Esophagus squamous epithelium (tissue), 5 donors: ENCODE data around the gene DLST. TPM values are rescaled to one million over a fixed set of nuclear protein-coding genes. Genes with fewer than 3 reads are reported as not detected.

Source experiments
- DNase-seq: peaks from one replicate; lab custom pipeline; 2025; lab: John Stamatoyannopoulos, UW
- H3K27ac ChIP-seq, 4 donors: fragments of 200-600 bp; sonication (generic); one replicate each; pipeline ENCODE4 v1.5.1; 2016 to 2019; ENCODE audit warnings: mild to moderate bottlenecking in 1 of 4
- H3K27me3 ChIP-seq, 4 donors: fragments of 200-600 bp; sonication (generic); 1 replicate in 3 of 4; 2 replicates in 1 of 4; pipeline versions ENCODE4 v1.5.1 to v1.6.0; 2017 to 2021; ENCODE audit warnings: antibody characterized with exemption in 1 of 4
- H3K36me3 ChIP-seq, 3 donors: fragments of 200-600 bp; sonication (generic); one replicate each; pipeline ENCODE4 v1.5.1; 2016 to 2019
- H3K4me1 ChIP-seq, 3 donors: fragments of 200-600 bp; sonication (generic); one replicate each; pipeline ENCODE4 v1.5.1; 2017 to 2019
- H3K4me3 ChIP-seq, 4 donors: fragments of 200-600 bp; sonication (generic); 1 replicate in 3 of 4; 2 replicates in 1 of 4; pipeline ENCODE4 v1.5.1; 2016 to 2019; ENCODE audit warnings: mild to moderate bottlenecking in 2 of 4, moderate library complexity in 1 of 4
- H3K9me3 ChIP-seq, 3 donors: fragments of 200-600 bp; sonication (generic); one replicate each; pipeline ENCODE4 v1.5.1; 2016 to 2019
- POLR2A ChIP-seq, 4 donors: fragments of 450-650 bp; IDR thresholded peaks; one replicate each; pipeline ENCODE4 v1.6.1; 2017; ENCODE audit warnings: antibody characterized with exemption in 4 of 4, mild to moderate bottlenecking in 4 of 4, moderate library complexity in 3 of 4
- WGBS, 2 donors: methylation state at CpG; one replicate each; pipeline ENCODE4 v1.1.5; 2018; 5-methylcytosine and 5-hydroxymethylcytosine counted together
- intact Hi-C: fragments of 100-400 bp; cut with DNase I; formaldehyde crosslinking; loops from one replicate; pipeline ENCODE4 v1.15.0; 2022
- total RNA-seq, 4 donors: library from RNA; depleted of rRNA; stranded (reverse); fragments of >200 nt; gene quantifications; one replicate each; pipeline ENCODE4 v1.1.0, GENCODE V29; 2016
- TF ChIP-seq, protein P1 (sequence below), 6 experiments: fragments of 450-650 bp in 4 of 6; fragments of 200-600 bp in 2 of 6; sonication (generic) in 2 of 6; IDR thresholded peaks; one replicate each; pipeline ENCODE4 v1.5.1; 2016 to 2019; ENCODE audit warnings: antibody characterized with exemption in 6 of 6, mild to moderate bottlenecking in 4 of 6, moderate library complexity in 4 of 6
- donor health status: DM: yes; HTN: yes; CAD: no.

Gene DLST
- total RNA-seq, 4 donors from 2014 or later, result 54.9 to 87.0 (median 69.0) TPM

DNA sequence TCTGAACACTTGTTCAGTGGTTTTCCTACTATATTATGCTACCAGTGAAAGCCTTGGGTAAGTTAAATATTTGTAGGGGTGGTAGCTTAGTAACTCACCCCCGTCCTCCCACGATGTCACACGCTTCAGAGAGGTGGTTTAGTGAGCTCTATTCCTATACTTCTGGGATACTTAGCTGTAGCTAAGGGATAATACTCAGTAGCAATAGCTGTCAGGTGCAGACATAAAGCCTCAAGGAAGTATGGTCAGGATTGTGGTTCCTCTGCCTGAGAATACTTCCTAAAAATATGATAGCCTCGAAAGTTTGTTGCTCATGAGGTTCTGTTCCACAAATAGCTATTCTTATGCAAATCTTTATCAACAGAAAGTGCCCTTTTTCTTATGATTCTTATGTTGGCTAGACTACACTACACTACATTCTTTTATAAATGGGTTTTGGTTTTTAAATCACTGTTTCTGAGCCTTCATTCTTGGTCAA lies 11.9 kb downstream of the DLST start:
- Histone ChIP-seq H3K27me3 (no peaks in the 10 kb centered on the region), H3K36me3 (peaks cover 66 to 100% (median 68%) of the 10 kb centered on the region in 3 donors), H3K9me3 (no peaks in the 10 kb centered on the region), H3K4me3 (no peak overlapping the region), H3K4me1 (peaks cover 2 to 15% (median 3%) of the 10 kb centered on the region in 3 donors), H3K27ac (no peak overlapping the region)
- intact Hi-C loops, result no loop called here
- TF ChIP-seq, protein P1, sequence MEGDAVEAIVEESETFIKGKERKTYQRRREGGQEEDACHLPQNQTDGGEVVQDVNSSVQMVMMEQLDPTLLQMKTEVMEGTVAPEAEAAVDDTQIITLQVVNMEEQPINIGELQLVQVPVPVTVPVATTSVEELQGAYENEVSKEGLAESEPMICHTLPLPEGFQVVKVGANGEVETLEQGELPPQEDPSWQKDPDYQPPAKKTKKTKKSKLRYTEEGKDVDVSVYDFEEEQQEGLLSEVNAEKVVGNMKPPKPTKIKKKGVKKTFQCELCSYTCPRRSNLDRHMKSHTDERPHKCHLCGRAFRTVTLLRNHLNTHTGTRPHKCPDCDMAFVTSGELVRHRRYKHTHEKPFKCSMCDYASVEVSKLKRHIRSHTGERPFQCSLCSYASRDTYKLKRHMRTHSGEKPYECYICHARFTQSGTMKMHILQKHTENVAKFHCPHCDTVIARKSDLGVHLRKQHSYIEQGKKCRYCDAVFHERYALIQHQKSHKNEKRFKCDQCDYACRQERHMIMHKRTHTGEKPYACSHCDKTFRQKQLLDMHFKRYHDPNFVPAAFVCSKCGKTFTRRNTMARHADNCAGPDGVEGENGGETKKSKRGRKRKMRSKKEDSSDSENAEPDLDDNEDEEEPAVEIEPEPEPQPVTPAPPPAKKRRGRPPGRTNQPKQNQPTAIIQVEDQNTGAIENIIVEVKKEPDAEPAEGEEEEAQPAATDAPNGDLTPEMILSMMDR (IDR thresholded peaks at IDR 0.05), result no peak
- no peak for TF ChIP-seq POLR2A (IDR thresholded peaks at IDR 0.05)
- WGBS, 2 donors, result 52 to 53% methylated on average over 4 of the region's 4 CpGs
- no peak for DNase-seq

GRCh38 chr14:74896400-74896799 lies 14.7 kb downstream of the DLST start:
- intact Hi-C loops, result no loop called here
- DNase-seq, result no peak
- Histone ChIP-seq H3K27me3 (no peaks in the 10 kb centered on the region), H3K9me3 (no peaks in the 10 kb centered on the region), H3K4me1 (peaks cover 0 to 10% (median 3%) of the 10 kb centered on the region in 3 donors), H3K36me3 (peaks cover 72 to 100% (median 78%) of the 10 kb centered on the region in 3 donors), H3K27ac (no peak overlapping the region), H3K4me3 (no peak overlapping the region)
- TF ChIP-seq POLR2A (IDR thresholded peaks at IDR 0.05), result no peak
- TF ChIP-seq, protein P1 (IDR thresholded peaks at IDR 0.05), result no peak
- 84 to 100% methylated on average over 2 to 3 of the region's 3 CpGs for WGBS, 2 donors

GRCh38 chr14:74897642-74898041 lies 15.9 kb downstream of the DLST start:
- no peak for TF ChIP-seq POLR2A (IDR thresholded peaks at IDR 0.05)
- TF ChIP-seq, protein P1 (IDR thresholded peaks at IDR 0.05), result no peak
- no peak overlapping the region for H3K4me3 ChIP-seq
- H3K4me1 ChIP-seq, result no peaks in the 10 kb centered on the region
- no peaks in the 10 kb centered on the region for H3K27me3 ChIP-seq
- intact Hi-C loops, result no loop called here
- H3K9me3 ChIP-seq, result no peaks in the 10 kb centered on the region
- H3K36me3 ChIP-seq, result peaks cover 83 to 100% (median 88%) of the 10 kb centered on the region in 3 donors
- WGBS, 2 donors, result 73 to 76% methylated on average over 4 of the region's 4 CpGs
- no peak overlapping the region for H3K27ac ChIP-seq
- DNase-seq, result no peak

- intact Hi-C loops, result no loop called here
- no peak overlapping the region for H3K27ac ChIP-seq
- no peaks in the 10 kb centered on the region for H3K9me3 ChIP-seq
- peaks cover 83 to 100% (median 88%) of the 10 kb centered on the region in 3 donors for H3K36me3 ChIP-seq
- DNase-seq, result no peak
- H3K27me3 ChIP-seq, result no peaks in the 10 kb centered on the region
- H3K4me3 ChIP-seq, result no peak overlapping the region
- H3K4me1 ChIP-seq, result no peaks in the 10 kb centered on the region
- TF ChIP-seq, protein P1 (IDR thresholded peaks at IDR 0.05), result no peak
- no peak for TF ChIP-seq POLR2A (IDR thresholded peaks at IDR 0.05)
- 69 to 88% methylated on average over 2 of the region's 2 CpGs for WGBS, 2 donors
Observed at GRCh38 chr14:74898083-74898482, 16.4 kb downstream of the DLST start.

DNA sequence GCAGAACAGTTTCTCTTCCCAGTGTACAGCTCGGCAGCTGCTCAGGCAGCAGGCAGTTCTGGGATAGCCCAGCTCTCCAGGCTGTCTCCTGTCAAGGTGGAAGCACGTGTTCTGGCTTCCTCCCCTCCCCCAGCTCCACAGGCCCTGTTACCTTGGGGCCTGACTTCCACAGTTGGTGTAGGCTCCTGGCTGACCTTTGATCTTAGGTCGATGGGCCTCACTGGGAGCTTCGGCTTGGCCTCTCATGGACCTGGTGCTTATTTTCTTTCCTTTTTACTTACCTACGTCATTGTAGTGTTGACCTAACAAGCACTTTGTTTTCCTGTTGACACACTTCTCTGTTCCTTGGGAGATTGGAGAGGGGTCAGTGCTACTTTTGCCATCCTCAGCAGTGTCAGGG lies 17.0 kb downstream of the DLST start:
- Histone ChIP-seq H3K9me3 (no peaks in the 10 kb centered on the region), H3K27me3 (no peaks in the 10 kb centered on the region), H3K4me1 (no peaks in the 10 kb centered on the region), H3K36me3 (peaks cover 79 to 100% (median 84%) of the 10 kb centered on the region in 3 donors), H3K27ac (no peak overlapping the region), H3K4me3 (no peak overlapping the region)
- 69 to 98% methylated on average over 4 to 5 of the region's 5 CpGs for WGBS, 2 donors
- TF ChIP-seq, protein P1 (IDR thresholded peaks at IDR 0.05), result no peak
- TF ChIP-seq POLR2A (IDR thresholded peaks at IDR 0.05), result no peak
- intact Hi-C loops, result no loop called here
- DNase-seq, result no peak
